Activated CD8-positive, alpha-beta memory T cell treated with anti-CD3 and anti-CD28 coated beads, Interleukin-2, amount 50 U/mL, for 1 hour (primary cell): ENCODE data around the gene VOPP1.

ENCODE experiments used
- DNase-seq: peaks from one replicate; pipeline ENCODE4 v3.0.0-alpha.2; 2020; ENCODE audit errors: extremely low read depth

Gene VOPP1

DNA sequence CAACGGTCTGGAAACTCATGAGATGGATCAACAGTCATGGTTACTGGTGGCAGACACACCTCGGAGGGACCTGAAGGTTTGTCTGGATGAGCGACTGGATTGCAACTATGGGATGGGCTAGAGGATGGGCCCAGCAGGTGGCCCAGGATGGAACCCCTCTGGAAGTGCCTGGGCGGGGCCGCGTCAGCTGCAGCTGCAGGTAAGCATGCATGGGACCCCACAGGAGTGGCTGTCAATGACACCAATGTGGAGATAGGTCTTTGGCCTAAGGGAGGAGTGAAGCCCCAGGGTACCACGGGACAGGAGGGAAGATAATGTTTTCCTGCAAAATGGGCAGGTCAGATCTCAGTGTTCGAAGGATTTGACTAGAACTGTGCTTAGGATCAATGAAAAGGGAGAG lies 103.8 kb downstream of the VOPP1 start:
- DNase-seq, result no peak

DNA sequence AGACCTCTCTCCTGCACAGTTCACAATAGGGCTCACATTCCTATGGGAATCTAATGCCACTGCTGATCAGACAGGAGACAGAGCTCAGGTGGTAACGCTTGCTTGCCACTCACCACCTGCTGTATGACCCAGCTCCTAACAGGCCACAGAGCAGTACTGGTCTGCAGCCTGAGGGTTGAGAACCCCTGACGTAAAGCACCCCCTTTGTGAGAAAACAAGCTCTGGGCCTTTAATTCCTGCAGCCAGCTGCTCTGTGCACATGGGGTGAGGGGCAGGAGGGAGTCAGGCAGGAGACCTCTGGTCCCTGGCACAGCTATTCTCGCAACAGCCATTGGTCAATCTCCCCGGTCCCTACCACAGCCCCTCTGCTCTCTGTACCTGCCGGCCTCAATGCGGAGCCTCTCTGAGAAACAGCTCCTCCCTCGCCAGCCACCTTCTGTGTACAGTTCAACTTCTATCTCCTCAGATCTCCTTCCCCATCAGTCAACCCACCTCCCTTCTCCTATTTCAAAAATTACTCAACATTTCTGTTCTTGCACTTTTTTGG lies 105.2 kb downstream of the VOPP1 start:
- no peak for DNase-seq

- no peak for DNase-seq
Observed at GRCh38 chr7:55465691-55466090, 106.6 kb downstream of the VOPP1 start.

- DNase-seq, result no peak
Observed at GRCh38 chr7:55464422-55464821, 107.9 kb downstream of the VOPP1 start.

- DNase-seq, result no peak
Observed at GRCh38 chr7:55463686-55464262, 108.5 kb downstream of the VOPP1 start.

GRCh38 chr7:55458351-55458750 lies 114.0 kb downstream of the VOPP1 start:
- no peak for DNase-seq

DNA sequence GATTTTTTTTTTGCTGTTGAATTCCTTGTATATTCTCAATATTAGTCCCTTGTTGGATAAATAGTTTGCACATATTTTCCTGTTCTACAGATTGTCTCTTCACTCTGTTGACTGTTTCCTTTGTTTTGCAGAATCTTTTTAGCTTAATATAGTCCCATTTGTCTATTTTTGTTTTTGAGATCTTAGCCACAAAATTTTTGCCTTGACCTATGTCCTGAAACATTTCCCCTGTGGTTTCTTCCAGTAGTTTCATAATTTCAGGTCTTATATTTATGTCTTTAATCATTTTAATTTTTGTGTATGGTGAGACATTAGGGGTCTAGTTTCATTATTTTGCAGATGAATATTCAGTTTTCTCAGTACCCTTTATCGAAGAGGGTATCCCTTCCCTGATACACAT lies 114.5 kb downstream of the VOPP1 start:
- DNase-seq, result no peak

DNA sequence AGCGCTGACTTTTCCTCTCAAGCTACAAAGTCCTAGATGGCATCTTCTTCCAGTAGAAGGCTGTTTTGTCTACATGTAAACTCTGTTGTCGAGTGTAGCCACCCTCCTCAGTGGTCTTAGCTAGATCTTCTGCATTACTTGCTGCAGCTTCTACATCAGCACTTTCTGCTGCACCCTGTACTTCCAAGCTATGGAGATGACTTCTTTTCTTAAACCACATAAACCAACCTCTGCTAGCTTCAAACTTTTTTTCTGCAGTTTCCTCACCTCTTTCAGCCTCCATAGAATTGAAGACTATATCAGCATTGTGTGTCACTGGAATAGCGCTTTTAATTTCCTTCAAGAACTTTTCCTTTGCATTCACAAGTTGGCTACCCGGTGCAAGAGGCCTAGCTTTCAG lies 119.3 kb downstream of the VOPP1 start:
- DNase-seq, result no peak

- DNase-seq, result no peak
Observed at GRCh38 chr7:55449992-55450535, 122.2 kb downstream of the VOPP1 start.

DNA sequence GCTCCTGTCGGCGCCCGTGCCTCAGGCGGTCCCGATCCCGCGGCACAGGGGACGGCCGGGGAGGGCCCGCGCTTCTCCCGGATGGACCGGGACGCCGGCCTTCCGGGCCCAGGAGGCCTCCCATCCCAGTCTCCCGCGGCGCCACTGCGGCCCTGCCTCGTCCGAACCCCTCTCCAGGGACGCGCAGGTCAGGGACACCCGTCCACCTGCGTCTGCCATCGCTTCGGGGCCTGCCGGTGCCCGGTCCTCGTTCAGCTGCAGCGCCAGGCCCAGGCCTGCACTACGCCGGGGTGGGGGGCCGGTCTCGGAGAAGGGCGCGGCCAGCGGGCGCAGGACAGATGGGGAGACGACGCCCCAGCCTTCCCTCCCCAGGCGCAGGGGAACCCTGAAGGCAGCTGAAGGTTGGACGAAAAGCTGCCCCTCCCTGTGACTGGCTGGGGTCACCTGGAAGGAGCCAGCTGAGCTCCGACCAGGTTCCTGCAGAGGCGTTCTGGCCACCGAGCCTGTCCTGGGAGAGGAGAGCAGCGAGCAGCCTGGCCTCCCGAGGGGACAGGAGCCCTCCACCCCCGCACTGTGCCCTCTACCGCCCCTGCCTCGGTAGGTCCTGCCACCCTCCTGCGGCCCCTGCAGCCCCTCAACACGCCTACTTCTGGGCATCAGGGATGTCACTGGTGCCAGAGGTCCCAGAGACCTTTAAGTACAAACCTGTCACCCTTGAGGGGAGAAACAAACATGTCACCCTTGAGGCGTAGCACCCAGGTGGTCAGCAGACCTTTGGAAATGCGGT lies 122.9 kb downstream of the VOPP1 start:
- no peak for DNase-seq

GRCh38 chr7:55448526-55448925 lies 123.8 kb downstream of the VOPP1 start:
- DNase-seq, result no peak

- no peak for DNase-seq
Observed at GRCh38 chr7:55444786-55445185, 127.5 kb downstream of the VOPP1 start.

DNA sequence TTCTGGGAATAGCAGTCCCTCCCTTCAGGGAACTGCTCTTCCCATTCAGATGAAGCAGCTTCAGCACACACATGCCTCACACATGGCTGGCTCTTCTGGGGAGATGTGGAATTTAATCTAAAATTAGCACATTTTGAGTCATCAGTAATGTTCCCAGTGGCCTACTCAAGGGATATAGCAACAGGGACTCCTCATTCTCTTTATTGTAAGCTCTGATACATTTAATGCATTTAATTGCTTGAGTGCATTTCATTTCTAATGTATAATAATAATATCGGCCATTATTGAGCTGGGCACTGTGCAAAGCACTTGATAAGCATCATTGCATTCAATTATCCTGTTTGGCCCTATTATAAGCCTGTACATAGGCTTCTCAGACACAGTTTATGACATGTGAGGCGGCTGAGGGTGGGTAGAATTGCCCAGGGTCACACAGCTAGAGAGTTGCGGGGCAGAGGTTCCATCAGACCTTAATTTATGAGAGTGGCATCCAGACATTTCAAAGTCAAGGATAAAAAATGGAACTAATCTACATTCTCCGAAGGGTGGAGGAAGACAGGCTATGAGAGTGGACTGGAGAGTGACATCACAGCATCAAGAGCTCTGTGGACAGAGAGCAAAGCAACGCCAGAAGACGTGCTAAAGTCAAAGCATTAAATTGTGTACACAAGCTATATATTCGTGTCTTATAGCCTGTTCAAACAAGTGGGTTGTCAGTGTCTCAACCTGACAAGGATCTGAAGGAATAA lies 130.4 kb downstream of the VOPP1 start:
- no peak for DNase-seq

- DNase-seq, result no peak
Observed at GRCh38 chr7:55441002-55441401, 131.3 kb downstream of the VOPP1 start.

DNA sequence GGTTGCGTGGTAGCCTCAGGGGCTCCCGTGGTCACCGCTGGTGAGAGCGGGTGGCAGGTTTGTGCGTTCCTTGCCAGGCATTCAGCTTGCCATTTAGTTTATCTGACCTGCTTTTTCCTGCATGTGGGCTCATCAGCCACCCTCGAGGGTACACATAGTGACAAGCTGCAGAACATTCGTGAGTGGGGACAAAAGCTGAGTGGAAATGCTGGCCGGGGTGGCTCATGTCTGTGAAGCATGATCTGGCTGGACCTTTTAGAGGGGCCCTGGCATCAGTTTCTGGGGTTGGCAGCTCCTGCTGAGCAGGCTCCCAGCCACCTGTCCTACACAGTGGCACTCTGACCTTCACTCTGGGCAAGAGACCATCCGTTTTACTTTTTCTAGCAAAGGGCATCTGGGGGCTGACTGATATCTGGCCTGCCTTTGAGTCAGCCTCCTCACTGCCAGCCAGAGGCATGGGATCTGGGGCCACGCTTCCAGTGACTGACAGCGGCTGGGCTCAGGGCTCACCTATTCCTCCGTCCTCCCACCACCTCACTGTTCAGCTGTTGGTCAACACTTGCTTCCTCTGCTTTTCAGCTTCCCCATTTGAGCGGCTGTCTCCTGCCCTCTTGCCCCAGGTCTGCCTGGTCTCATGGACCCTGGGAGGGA lies 132.1 kb downstream of the VOPP1 start:
- no peak for DNase-seq

GRCh38 chr7:55439627-55440026 lies 132.7 kb downstream of the VOPP1 start:
- no peak for DNase-seq

- DNase-seq, result no peak
Observed at GRCh38 chr7:55438757-55439525, 133.4 kb downstream of the VOPP1 start.

GRCh38 chr7:55438085-55438756 lies 134.1 kb downstream of the VOPP1 start:
- DNase-seq, result no peak

GRCh38 chr7:55437375-55437774 lies 134.9 kb downstream of the VOPP1 start:
- DNase-seq, result no peak

- no peak for DNase-seq
Observed at GRCh38 chr7:55436457-55436856, 135.8 kb downstream of the VOPP1 start.

- DNase-seq, result no peak
Observed at GRCh38 chr7:55435466-55435865, 136.8 kb downstream of the VOPP1 start.
